HepG2 (cell line): Measurements from ENCODE around the gene ARMC5. TPM values are rescaled to one million over a fixed set of nuclear protein-coding genes. Genes with fewer than 3 reads are reported as not detected.

Experiments used
- ATF7 ChIP-seq, 2 experiments: fragments of 450-650 bp in 1 of 2; sonication (generic) in 1 of 2; formaldehyde crosslinking in 1 of 2; IDR thresholded peaks; 2 replicates each; pipeline versions ENCODE4 v1.4.0 to v1.6.1; 2016 to 2020; ENCODE audit warnings: antibody characterized with exemption in 1 of 2, mild to moderate bottlenecking in 1 of 2, missing genetic modification reagents in 1 of 2
- ATF7-NPFF ChIP-seq: sonication (generic); formaldehyde crosslinking; IDR thresholded peaks from 2 replicates; pipeline ENCODE4 v1.8.1; 2023; ENCODE audit warnings: mild to moderate bottlenecking, low read depth, missing genetic modification reagents, moderate library complexity
- KDM3A ChIP-seq: IDR thresholded peaks from 2 replicates; pipeline ENCODE4 v1.6.1; 2018; ENCODE audit warnings: low read depth, missing compliant biosample characterization
- SOX6 ChIP-seq, 2 experiments: fragments of 450-650 bp in 1 of 2; sonication (generic) in 1 of 2; formaldehyde crosslinking in 1 of 2; IDR thresholded peaks; 2 replicates each; pipeline versions ENCODE4 v1.4.0 to v1.6.1; 2017 to 2020; ENCODE audit warnings: antibody characterized with exemption in 1 of 2, mild to moderate bottlenecking in 1 of 2, missing genetic modification reagents in 1 of 2
- ZNF121 ChIP-seq: sonication (generic); formaldehyde crosslinking; IDR thresholded peaks from 2 replicates; pipeline ENCODE4 v1.5.0; 2020; ENCODE audit warnings: mild to moderate bottlenecking, missing genetic modification reagents
- ZNF207 ChIP-seq: fragments of 450-650 bp; IDR thresholded peaks from 2 replicates; pipeline ENCODE4 v1.6.1; 2016; ENCODE audit warnings: antibody characterized with exemption, borderline replicate concordance
- ZNF230 ChIP-seq: sonication (generic); formaldehyde crosslinking; IDR thresholded peaks from 2 replicates; pipeline ENCODE4 v1.4.0; 2020; ENCODE audit warnings: mild to moderate bottlenecking, missing genetic modification reagents
- ZNF3 ChIP-seq: IDR thresholded peaks from 2 replicates; pipeline ENCODE4 v1.7.0; 2017; ENCODE audit warnings: inconsistent platforms
- ZNF317 ChIP-seq: sonication (generic); formaldehyde crosslinking; IDR thresholded peaks from 2 replicates; pipeline ENCODE4 v1.5.0; 2020; ENCODE audit warnings: mild to moderate bottlenecking, missing genetic modification reagents
- ZNF431 ChIP-seq: sonication (generic); formaldehyde crosslinking; IDR thresholded peaks from 2 replicates; pipeline ENCODE4 v1.9.0; 2022; ENCODE audit warnings: missing genetic modification reagents, low read depth, mild to moderate bottlenecking, borderline replicate concordance
- ZNF616 ChIP-seq: sonication (generic); formaldehyde crosslinking; IDR thresholded peaks from 2 replicates; pipeline ENCODE4 v1.5.0; 2020; ENCODE audit warnings: low read depth, mild to moderate bottlenecking, missing genetic modification reagents
- polyA plus RNA-seq, 8 experiments: library from polyadenylated mRNA; depleted of rRNA in 3 of 8; stranded (reverse) in 7 of 8; unstranded in 1 of 8; fragments of >200 nt; fragmentation: Illumina TruSeq in 4 of 8; extraction: Trizol in 4 of 8; gene quantifications; 2 replicates each; pipeline versions ENCODE4 v1.2.1 to v1.2.3, GENCODE V29; 2011 to 2016; ENCODE audit warnings: low read depth in 4 of 8, missing spikeins in 1 of 8, mixed read lengths in 1 of 8; ENCODE audit not compliant: insufficient read depth in 1 of 8
- total RNA-seq, 5 experiments: library from RNA; depleted of rRNA; stranded (reverse); fragments of >200 nt; fragmentation: Illumina TruSeq; extraction: Trizol; gene quantifications; 2 replicates each; pipeline ENCODE4 v1.2.3, GENCODE V29; 2016; ENCODE audit warnings: low read depth in 1 of 5
- TF ChIP-seq, protein P1 (sequence below): IDR thresholded peaks from 2 replicates; pipeline ENCODE4 v1.6.1; 2016; ENCODE audit warnings: low read depth, missing genetic modification reagents, missing compliant biosample characterization
- TF ChIP-seq, protein P2 (sequence below): sonication (generic); formaldehyde crosslinking; IDR thresholded peaks from 2 replicates; pipeline ENCODE4 v1.9.0; 2021; ENCODE audit warnings: mild to moderate bottlenecking, missing genetic modification reagents
- TF ChIP-seq, protein P3 (sequence below): IDR thresholded peaks from 2 replicates; pipeline ENCODE4 v1.6.1; 2016; ENCODE audit warnings: missing compliant biosample characterization, missing genetic modification reagents, borderline replicate concordance

ARMC5 gene
- total and polyA plus RNA-seq, 2 of the 13 experiments (the other 11 are each of a cell fraction or from before 2014, with no cell fraction given), result 10.8 to 22.3 TPM

DNA sequence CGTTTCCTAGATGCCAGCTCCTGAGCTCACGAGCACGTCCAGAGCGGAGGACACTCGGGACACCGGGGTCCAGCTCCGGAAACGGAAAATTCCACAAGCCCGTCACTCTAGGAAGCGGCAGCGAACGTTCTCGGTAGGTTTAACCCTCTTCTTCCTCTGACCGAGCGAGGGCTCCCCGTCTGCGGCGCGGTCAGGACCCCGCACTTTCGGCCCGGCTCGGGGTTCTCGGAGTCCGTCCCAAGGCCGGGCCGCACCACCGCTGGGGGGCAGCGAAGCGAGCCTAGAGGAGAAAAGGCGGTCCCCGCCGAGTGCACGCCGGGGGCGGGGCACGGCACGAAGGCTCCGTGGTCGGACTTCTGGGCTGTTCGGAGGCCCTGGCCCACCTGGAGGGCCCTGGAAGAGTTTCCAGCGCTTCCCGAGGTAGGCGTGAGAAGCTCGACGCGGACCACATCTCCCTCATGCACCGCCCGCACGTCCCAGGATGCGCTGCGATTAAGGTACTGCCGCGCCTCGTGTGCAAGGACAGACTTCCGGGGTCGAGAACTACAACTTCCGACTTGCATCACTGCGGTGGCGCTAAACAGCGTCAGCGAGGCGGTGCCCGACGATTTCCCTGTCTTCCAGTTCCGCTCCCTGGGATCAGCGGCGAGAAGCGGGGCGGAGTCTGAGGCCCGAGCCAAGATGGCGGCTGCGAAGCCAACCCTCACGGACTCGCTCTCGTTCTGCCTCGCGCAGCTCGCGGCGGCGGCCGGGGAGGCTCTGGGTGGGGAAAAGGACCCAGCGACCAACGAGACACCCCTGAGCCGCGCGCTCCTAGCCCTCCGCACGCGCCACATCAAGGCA, at the start of gene ARMC5 (continued):
- TF ChIP-seq, protein P1, sequence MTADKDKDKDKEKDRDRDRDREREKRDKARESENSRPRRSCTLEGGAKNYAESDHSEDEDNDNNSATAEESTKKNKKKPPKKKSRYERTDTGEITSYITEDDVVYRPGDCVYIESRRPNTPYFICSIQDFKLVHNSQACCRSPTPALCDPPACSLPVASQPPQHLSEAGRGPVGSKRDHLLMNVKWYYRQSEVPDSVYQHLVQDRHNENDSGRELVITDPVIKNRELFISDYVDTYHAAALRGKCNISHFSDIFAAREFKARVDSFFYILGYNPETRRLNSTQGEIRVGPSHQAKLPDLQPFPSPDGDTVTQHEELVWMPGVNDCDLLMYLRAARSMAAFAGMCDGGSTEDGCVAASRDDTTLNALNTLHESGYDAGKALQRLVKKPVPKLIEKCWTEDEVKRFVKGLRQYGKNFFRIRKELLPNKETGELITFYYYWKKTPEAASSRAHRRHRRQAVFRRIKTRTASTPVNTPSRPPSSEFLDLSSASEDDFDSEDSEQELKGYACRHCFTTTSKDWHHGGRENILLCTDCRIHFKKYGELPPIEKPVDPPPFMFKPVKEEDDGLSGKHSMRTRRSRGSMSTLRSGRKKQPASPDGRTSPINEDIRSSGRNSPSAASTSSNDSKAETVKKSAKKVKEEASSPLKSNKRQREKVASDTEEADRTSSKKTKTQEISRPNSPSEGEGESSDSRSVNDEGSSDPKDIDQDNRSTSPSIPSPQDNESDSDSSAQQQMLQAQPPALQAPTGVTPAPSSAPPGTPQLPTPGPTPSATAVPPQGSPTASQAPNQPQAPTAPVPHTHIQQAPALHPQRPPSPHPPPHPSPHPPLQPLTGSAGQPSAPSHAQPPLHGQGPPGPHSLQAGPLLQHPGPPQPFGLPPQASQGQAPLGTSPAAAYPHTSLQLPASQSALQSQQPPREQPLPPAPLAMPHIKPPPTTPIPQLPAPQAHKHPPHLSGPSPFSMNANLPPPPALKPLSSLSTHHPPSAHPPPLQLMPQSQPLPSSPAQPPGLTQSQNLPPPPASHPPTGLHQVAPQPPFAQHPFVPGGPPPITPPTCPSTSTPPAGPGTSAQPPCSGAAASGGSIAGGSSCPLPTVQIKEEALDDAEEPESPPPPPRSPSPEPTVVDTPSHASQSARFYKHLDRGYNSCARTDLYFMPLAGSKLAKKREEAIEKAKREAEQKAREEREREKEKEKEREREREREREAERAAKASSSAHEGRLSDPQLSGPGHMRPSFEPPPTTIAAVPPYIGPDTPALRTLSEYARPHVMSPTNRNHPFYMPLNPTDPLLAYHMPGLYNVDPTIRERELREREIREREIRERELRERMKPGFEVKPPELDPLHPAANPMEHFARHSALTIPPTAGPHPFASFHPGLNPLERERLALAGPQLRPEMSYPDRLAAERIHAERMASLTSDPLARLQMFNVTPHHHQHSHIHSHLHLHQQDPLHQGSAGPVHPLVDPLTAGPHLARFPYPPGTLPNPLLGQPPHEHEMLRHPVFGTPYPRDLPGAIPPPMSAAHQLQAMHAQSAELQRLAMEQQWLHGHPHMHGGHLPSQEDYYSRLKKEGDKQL (CRISPR knock-in tag), result 0 out of 2 replicates have a peak, but pooled peaks have one; percentile 4
- peak; percentile 71; the same call in 1 of the 2 replicates for TF ChIP-seq ZNF616 (CRISPR knock-in tag)
- TF ChIP-seq ZNF317 (CRISPR knock-in tag), result peak; percentile 87; the same call in 1 of the 2 replicates
- TF ChIP-seq ATF7-NPFF (CRISPR knock-in tag), result peak; percentile 9
- TF ChIP-seq ZNF121 (CRISPR knock-in tag), result 0 out of 2 replicates have a peak, but pooled peaks have one; percentile 3
- TF ChIP-seq ATF7 (IDR thresholded peaks at IDR 0.05), result no peak
- TF ChIP-seq ATF7 (CRISPR knock-in tag; IDR thresholded peaks at IDR 0.05), result peak; percentile 76
- TF ChIP-seq ZNF3 (CRISPR knock-in tag), result no peak
- TF ChIP-seq KDM3A (CRISPR knock-in tag), result peak; percentile 88
- TF ChIP-seq ZNF207, result no peak
- TF ChIP-seq, protein P2, sequence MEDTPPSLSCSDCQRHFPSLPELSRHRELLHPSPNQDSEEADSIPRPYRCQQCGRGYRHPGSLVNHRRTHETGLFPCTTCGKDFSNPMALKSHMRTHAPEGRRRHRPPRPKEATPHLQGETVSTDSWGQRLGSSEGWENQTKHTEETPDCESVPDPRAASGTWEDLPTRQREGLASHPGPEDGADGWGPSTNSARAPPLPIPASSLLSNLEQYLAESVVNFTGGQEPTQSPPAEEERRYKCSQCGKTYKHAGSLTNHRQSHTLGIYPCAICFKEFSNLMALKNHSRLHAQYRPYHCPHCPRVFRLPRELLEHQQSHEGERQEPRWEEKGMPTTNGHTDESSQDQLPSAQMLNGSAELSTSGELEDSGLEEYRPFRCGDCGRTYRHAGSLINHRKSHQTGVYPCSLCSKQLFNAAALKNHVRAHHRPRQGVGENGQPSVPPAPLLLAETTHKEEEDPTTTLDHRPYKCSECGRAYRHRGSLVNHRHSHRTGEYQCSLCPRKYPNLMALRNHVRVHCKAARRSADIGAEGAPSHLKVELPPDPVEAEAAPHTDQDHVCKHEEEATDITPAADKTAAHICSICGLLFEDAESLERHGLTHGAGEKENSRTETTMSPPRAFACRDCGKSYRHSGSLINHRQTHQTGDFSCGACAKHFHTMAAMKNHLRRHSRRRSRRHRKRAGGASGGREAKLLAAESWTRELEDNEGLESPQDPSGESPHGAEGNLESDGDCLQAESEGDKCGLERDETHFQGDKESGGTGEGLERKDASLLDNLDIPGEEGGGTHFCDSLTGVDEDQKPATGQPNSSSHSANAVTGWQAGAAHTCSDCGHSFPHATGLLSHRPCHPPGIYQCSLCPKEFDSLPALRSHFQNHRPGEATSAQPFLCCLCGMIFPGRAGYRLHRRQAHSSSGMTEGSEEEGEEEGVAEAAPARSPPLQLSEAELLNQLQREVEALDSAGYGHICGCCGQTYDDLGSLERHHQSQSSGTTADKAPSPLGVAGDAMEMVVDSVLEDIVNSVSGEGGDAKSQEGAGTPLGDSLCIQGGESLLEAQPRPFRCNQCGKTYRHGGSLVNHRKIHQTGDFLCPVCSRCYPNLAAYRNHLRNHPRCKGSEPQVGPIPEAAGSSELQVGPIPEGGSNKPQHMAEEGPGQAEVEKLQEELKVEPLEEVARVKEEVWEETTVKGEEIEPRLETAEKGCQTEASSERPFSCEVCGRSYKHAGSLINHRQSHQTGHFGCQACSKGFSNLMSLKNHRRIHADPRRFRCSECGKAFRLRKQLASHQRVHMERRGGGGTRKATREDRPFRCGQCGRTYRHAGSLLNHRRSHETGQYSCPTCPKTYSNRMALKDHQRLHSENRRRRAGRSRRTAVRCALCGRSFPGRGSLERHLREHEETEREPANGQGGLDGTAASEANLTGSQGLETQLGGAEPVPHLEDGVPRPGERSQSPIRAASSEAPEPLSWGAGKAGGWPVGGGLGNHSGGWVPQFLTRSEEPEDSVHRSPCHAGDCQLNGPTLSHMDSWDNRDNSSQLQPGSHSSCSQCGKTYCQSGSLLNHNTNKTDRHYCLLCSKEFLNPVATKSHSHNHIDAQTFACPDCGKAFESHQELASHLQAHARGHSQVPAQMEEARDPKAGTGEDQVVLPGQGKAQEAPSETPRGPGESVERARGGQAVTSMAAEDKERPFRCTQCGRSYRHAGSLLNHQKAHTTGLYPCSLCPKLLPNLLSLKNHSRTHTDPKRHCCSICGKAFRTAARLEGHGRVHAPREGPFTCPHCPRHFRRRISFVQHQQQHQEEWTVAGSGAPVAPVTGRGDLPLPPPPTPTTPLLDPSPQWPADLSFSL, result no peak; the same call in 1 of the 2 replicates
- TF ChIP-seq ZNF230, result peak; percentile 75; the same call in 1 of the 2 replicates
- TF ChIP-seq, protein P3, sequence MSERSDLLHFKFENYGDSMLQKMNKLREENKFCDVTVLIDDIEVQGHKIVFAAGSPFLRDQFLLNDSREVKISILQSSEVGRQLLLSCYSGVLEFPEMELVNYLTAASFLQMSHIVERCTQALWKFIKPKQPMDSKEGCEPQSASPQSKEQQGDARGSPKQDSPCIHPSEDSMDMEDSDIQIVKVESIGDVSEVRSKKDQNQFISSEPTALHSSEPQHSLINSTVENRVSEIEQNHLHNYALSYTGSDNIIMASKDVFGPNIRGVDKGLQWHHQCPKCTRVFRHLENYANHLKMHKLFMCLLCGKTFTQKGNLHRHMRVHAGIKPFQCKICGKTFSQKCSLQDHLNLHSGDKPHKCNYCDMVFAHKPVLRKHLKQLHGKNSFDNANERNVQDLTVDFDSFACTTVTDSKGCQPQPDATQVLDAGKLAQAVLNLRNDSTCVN (CRISPR knock-in tag), result peak; percentile 60
- TF ChIP-seq SOX6 (IDR thresholded peaks at IDR 0.05), result no peak
- TF ChIP-seq SOX6 (CRISPR knock-in tag; IDR thresholded peaks at IDR 0.05), result peak; percentile 77
- TF ChIP-seq ZNF431 (CRISPR knock-in tag), result peak; percentile 92
